Hepatic stellate cell (primary cell): ENCODE measurements around the gene UXT.
"Not testable (repeated sequence)": the region's sequence is repeated elsewhere in the genome, so short reads cannot be mapped to it uniquely, and the experiment has no call there.

Experiments
- DNase-seq: peaks from one replicate; pipeline ENCODE4 v3.0.0; 2011; ENCODE audit warnings: low spot score

The UXT gene

GRCh38 chrX:47614618-47615017 lies 44.4 kb downstream of the UXT start:
- no peak for DNase-seq

DNA sequence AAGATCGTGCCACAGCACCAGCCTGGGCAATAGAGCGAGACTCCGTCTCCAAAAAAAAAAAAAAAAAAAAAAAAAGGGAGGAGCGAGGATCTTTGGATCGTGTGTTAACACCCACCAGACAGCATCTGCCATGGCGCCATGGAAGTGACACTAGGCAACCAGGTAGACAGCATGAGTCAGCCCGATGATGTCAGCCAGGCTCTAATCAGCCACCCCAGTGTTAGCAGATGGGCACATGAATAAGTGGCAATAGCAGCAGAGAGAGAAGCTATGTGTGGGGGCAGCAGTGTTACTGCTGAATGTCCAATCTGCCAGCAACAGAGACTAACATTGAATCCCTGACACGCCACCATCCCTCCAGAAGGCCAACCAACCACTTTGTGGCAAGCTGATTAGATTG lies 45.9 kb downstream of the UXT start:
- no peak for DNase-seq

- no peak for DNase-seq
Observed at GRCh38 chrX:47612418-47612817, 46.6 kb downstream of the UXT start.

DNA sequence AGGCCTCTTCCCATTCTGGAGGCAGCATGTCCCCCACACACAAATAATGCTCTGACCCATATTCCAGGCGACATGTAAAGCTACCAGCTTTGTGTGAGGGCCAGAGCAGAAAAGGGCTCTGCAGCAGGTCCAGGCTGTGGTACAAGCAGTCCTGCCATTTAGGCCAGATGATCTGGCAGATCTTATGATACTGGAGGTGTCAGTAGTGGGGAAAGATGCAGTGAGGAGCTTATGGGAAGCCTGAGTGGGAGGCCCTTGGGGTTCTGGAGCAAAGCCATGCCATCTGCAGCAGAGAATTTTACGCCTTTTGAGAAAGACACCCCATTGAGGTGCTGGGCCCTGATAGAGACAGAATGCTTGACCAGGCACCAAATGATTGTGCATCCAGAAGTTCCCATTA lies 47.1 kb downstream of the UXT start:
- DNase-seq, result no peak

DNA sequence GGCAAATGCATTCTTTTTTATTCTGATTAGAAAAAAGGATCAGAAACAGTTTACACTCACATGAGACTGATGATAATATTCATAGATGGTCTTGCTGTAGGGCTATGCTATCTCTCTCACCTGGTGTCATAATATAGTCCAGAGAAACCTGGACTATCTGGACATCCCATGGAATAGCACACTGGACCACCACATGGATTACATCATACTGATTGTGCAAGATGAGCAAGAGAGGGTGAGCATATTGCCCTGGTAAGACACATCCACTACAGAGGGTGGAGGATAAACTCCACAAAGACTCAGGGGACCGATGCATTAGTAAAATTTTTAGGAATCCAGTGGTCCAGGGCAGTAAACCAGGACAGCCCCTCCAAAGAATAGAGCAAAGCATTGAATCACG lies 47.5 kb downstream of the UXT start:
- no peak for DNase-seq

GRCh38 chrX:47610511-47610910 lies 48.5 kb downstream of the UXT start:
- DNase-seq, result no peak

GRCh38 chrX:47608130-47608810 lies 50.7 kb downstream of the UXT start:
- no peak for DNase-seq

- DNase-seq, result no peak
Observed at GRCh38 chrX:47607091-47607490, 51.9 kb downstream of the UXT start.

DNA sequence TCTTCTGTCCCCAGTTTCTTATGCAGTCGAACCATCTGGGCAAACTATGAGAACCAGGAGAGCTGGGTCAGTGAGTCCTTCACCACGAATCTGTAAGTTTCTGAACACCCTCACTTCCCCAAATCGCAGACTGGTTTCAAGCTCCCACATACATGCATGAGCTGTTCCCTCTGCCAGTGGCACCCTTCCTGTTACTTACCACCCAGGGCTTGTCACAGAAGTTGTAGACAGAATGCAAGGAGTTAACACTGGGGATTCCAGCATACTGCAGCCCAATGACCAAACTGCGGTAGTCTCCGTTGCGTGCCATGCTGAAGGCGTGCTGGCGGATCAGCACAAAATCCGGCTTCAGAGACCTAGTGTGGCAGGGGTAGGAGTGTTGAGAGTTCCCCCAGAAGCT lies 54.0 kb downstream of the UXT start:
- no peak for DNase-seq

- DNase-seq, result not testable (repeated sequence)
Observed at GRCh38 chrX:47603125-47603524, 55.9 kb downstream of the UXT start.
